ENCODE measurements around the gene LUM.
"Not testable (repeated sequence)": the region's sequence is repeated elsewhere in the genome, so short reads cannot be mapped to it uniquely, and the experiment has no call there.

Gene LUM

DNA sequence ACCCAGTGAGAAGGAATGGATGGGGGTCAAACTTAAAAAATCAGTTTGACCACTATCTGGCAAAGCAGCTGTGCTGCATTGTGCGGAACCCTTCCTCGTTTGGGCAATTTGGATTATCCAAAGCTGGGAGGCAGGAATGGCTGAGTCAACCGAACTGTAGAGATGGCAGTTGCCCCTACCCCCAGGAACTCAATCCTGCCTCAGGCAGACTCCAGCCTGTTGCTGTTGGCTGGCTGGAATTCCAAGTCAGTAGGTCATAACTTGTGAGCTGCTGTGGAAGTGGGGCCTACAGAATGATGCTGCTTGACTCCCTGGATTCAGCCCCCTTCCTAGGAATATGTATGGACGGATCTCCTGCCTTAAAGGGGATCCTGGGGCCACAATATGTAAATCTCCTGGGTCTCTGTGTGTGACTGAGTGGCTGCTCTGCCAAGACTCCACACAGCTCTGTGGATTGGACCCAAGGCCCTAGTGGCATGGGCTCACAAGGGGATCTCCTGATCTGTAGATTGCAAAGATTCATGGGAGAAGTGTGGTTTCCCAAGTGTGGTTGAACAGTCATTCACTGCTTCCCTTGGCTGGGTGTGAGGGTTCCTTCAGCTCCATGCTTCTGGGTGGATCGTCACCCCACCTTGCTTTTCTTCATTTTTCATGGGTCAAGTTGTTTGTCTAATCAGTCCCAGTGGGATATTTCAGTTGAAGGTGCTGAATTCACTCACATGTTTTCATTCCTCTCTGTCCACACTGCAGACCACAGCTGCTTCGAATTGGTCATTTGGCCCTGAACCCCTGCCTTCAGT, 19.2 kb downstream of the LUM start:
- DNase-seq, result no peak
- in situ Hi-C loops (cut with MboI; ENCODE audit: low pct_unique_long_range_greater_than_20kb, low sequenced_read_pairs), result no loop called here

DNA sequence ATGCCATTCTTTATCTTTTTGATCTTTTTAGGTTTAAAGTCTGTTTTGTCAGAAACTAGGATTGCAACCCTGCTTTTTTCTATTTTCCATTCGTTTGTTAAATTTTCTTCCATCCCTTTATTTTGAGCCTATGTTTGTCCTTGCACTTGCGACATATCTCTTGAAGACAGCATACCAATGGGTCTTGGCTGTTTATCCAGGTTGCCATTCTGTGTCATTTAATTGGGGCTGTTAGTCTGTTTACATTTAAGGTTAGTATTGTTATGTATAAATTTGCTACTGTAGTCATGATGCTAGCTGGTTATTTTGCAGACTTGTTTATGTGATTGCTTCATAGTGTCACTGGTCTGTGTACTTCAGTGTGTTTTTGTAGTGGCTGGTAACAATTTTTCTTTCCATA, 21.3 kb downstream of the LUM start:
- in situ Hi-C loops (cut with MboI; ENCODE audit: low pct_unique_long_range_greater_than_20kb, low sequenced_read_pairs); DNase-seq: not testable (repeated sequence)

DNA sequence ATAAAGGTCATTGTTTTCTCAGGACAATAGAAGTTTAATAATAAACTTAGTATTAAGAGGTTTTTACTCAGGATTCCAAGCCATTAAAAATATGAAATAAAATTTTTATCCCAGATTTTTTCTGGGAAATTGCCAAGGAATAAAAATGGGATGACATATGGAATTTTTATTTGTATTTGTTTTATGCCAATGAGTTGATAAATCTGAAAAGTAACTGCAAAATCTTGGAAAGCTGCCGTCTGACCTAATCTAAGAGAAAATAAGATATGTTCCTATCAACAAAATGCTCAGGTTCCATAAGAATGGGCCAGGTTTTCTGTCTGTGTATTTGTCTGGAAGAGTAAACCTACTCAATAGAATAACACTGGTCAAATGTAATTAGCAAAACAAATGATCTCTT, 31.3 kb downstream of the LUM start:
- DNase-seq, result no peak

DNA sequence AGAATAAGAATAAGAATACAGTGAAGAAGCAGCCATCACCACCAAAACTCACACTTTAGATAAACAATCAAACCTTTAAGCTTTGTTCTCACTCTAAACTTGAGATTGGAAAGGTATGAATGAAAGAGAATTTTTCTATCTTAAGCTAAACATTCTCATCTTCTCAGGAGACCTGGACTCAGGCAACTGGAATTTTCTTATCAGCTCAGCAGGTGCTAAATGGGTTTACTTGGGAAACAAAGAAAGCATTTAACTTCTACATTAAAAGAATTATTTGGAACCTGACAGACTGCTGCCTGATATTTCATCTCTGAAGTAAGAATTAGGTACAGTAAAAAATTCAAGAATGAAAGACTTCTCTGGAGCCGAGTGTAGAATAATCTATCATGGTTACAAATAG, 32.8 kb downstream of the LUM start:
- DNase-seq, result no peak

More for the DNA sequence above, 31.3 kb downstream of the LUM start:
- in situ Hi-C loops (cut with MboI; ENCODE audit: low pct_unique_long_range_greater_than_20kb, low sequenced_read_pairs), result no loop called here

DNA sequence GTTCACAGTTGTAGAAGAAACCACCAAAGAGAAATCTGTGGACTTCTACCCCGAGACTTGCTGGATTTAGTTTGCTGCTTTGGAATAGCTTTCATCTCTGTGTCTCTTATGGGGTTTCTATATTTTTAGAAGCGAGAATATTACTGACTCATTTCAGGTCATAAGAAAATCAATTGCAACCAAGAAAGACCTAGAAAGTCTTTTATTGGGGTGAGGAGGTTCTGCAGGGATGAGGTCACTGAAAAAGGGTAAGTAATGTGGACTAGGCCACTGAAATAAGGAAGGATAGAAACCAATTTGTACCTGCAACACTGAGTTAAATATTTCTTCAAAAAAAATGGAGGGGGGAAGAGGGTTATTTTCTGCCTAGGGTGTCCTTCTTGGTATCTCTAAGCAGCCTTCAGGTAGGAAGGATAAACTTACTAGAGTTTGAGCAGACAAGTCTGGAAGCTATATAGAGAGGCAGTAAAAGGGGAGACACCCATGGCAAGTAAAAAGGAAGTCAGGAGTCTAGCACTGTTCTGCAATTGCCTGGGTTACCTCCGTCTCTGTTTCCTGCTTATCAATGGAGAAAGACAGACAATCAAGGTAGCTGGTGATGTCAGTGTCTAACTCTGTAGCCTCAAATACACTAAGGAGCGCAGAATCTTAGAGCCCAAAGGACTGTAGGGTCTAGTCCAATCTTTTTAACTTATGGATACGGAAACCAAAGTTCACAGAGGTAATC, 33.9 kb downstream of the LUM start:
- DNase-seq, result no peak
- in situ Hi-C loops (cut with MboI; ENCODE audit: low pct_unique_long_range_greater_than_20kb, low sequenced_read_pairs), result no loop called here

More for the DNA sequence above, 32.8 kb downstream of the LUM start:
- in situ Hi-C loops (cut with MboI; ENCODE audit: low pct_unique_long_range_greater_than_20kb, low sequenced_read_pairs), result no loop called here

DNA sequence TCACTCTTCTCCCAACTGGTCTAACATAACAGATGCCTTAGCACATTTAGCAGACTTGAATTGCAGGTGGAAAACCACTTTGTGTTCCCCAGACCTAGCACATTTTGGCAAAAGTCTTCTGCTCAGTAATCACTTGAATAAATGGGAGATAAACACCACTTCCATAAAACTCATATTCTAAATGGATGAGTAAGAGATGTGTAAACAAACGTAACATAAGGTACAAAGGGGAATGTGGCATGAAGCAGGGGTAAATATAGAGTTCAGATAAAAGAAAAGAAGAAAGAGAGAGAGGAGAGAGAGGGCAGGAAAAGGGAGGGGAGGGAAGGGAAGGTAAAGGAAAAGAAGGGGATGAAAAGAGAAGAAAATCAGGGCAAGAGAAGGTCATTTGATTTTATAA, 36.4 kb downstream of the LUM start:
- in situ Hi-C loops (cut with MboI; ENCODE audit: low pct_unique_long_range_greater_than_20kb, low sequenced_read_pairs), result no loop called here
- DNase-seq, result no peak

DNA sequence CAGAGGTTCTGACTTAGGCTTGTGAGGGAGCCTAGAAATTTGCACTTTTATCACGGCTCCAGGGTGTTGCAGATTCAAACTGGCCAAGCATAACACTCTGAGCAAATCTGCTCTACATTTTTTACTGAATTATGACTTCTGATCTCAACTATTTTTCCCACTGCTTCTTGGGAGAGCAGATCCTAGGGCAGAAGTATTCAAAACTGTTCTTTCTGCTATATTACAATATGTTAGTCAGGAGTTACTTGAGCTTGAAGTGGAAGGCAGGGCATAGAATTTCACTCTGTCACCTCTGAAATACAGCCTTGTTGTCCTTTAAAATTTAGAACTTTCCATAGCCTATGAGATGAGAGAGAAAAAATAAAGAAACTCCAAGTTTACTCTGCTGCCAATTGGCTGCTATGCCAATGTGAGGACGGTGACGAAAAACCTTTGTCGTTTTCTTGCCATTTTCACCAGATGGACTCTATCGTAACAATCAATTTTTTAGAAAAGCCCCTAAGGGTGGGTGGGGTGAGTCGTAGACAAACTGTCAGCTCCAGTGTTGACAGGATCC, 37.1 kb downstream of the LUM start:
- no peak for DNase-seq
- in situ Hi-C loops (cut with MboI; ENCODE audit: low pct_unique_long_range_greater_than_20kb, low sequenced_read_pairs), result no loop called here

DNA sequence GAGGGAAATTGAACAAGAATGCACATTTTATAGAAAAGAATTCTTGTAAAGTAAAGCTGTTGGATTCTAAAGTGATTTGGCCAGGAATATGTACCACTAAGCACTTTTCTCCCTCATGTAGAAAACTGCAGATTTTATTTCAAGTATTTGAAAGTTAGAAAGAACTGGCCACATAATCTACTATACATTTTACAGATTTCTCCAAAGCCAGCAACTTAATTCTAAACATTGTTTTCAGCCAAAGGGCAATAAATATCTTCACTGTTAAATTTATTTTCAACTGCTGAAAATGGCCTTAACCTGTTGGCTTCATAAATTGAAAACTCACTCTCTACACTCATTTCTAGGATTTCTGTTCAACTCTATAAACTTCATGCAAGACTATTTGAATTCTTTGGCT, 37.9 kb downstream of the LUM start:
- no peak for DNase-seq
- in situ Hi-C loops (cut with MboI; ENCODE audit: low pct_unique_long_range_greater_than_20kb, low sequenced_read_pairs), result no loop called here

DNA sequence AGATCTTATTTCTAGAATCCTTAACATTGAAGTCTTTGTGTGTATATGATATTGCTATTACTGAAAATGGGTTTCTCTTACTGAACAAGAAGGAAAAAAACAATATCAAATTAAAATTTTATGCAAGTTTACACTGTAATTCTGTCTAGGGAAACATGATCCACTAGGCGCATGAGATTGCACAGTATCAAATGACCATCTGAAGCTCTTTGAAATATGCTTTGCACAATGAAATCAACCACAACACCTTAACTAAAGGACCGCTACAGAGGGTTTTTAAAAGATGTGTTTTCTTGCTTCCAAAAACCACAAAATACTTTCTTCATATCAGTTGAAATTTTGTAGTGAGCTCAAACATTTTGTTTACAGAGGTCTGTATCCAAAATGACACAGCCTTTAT, 38.4 kb downstream of the LUM start:
- no peak for DNase-seq
- in situ Hi-C loops (cut with MboI; ENCODE audit: low pct_unique_long_range_greater_than_20kb, low sequenced_read_pairs), result no loop called here

DNA sequence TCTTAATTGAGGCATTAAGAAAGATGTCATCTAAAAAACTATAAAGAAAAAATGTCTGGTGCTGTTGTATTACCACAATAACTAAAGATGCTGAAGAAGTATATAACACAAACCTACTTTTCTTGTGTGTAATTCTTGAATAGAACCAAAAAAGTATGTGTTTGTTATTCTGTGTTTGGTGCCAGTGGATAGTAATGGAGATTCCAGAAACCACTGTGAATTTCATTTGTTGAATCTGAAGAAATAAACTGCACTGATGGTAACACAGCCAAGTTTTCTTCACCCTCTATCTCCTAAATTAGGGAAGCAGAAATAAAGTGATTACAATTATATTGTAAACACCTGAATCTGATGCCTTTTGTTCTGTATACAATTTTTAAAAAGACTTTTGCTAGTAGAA, 40.4 kb downstream of the LUM start:
- no peak for DNase-seq
- in situ Hi-C loops (cut with MboI; ENCODE audit: low pct_unique_long_range_greater_than_20kb, low sequenced_read_pairs), result no loop called here

DNA sequence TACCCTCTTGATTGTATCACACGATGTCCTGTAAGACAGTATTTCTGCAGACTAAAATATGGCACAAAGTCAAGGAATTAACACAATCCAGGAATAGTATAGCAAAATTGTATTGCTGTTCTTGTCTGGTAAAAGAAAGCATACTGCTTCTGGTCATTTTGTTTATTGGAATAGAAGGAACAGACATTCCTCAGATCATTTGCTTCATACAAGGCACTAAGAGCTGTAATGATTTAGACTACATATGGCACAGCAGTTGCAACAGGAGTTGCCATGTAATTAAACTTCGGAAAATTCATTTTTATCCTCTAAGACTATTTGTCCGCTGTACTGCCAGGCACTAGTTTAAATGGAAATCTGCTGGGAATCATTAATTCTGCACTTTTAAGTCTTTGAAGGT, 45.9 kb downstream of the LUM start:
- no peak for DNase-seq
- in situ Hi-C loops (cut with MboI; ENCODE audit: low pct_unique_long_range_greater_than_20kb, low sequenced_read_pairs), result no loop called here

DNA sequence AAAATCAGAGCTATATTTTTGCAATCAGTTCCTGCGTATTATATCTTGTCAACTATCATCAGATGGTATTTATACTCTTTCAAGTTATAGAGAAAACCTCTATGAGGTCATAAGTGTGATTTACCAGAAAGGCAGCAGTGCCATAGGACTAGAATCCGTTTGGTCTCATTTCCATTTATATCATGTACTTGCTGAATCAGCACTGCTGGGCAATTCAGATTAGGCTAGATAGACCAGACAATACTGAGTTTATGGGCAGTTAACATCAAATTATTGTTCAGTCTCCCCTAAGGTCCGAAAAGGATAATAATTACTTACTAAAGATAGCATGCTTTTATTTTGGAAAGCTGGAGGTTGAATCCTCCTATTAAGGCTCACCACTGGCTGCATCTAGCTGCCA, 46.7 kb downstream of the LUM start:
- no peak for DNase-seq
- in situ Hi-C loops (cut with MboI; ENCODE audit: low pct_unique_long_range_greater_than_20kb, low sequenced_read_pairs), result no loop called here

DNA sequence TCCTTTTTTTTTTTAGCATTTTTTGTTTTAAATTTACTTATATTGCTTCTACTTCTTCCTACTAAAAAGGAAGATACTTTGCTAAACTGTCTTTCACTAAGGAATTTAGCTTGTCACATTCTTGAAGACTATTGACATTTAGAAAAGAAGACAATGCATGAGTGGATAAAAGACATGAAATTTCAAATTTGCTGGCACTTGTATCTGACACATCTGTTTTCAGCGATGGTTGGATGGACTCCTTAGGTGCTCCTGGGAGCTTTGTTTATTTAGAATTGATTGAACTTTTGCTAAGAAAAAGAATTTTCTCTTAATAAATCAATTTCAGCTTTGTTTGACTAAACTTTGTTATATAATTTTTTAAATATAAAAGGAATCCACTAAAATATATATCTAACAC, 50.2 kb downstream of the LUM start:
- DNase-seq, result no peak
- in situ Hi-C loops (cut with MboI; ENCODE audit: low pct_unique_long_range_greater_than_20kb, low sequenced_read_pairs), result no loop called here

DNA sequence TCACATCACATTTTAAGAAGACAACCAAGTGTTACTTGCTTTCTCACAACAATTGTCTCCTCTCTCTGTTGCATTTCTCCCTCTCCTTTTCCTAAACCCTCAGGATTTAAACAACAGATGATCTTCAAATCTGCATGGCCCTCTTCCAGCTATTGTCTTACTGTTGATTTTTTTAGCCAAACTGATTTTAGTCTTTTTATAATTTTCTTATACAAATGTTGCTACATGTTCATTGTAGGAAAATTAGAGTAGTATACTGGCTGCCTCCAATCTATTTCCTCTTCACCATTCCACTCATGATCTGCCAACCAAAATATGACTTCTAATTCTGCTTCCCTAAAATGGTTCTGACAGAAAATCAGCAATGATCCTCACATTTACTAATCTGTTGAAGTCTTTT, 52.1 kb downstream of the LUM start:
- in situ Hi-C loops (cut with MboI; ENCODE audit: low pct_unique_long_range_greater_than_20kb, low sequenced_read_pairs), result no loop called here
- no peak for DNase-seq

DNA sequence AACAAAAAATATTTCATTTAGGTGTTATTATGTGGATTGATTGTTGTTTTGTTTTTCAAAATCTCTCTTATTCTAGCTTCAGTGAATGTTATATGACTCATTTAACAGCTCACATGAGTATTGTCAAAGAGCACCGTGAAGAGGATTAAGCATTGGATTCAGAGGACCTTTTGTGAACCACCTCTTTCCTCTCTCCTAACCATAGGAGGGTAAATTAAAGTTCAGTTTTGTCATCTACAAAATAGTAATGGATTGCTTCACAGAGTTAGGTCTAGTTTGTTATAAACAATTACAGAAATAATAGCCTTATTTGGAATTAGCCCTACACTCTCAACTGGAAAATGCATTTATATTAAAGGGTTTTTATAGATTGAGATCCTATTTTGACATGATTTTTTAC, 52.5 kb downstream of the LUM start:
- no peak for DNase-seq
- in situ Hi-C loops (cut with MboI; ENCODE audit: low pct_unique_long_range_greater_than_20kb, low sequenced_read_pairs), result no loop called here

DNA sequence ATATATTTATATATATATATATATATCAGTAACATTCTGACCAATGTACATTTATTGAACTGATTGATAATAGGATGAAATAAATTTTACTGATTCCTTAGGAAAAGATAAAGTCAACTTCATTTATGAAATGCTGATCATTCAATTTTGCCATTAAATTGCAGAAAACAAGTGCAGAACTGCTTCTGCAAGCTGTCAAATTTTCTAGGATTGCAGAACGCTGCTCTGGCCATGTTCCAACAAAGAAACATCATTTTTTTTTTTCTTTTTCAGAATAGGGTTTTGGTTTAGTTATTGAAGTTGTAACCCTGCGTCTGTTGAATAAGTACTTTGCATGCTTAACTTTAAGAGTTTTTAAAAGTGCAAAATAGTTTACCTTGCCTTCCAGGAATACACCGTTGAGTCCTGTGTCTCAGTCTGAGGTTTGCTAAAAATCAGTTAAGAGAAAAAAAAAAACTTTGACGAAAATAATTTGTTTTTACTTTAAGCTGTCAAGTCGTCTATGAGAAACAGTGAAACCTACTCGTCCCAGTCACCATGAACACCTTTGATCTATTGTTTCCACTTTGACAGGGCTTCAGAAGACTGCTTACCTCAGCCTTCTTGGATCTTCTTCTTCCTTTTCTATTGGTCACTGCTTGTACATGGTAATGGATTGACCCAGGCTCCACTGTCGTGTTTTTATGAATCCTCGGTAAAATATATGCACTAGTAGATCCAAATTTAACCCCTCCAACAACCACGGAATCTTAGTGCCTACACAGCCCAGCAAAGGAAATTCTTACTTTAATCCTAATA, 53.7 kb downstream of the LUM start, which contains the start of gene KERA:
Gene KERA (minus strand): TSS at position 657 of the 798 bp plus-strand sequence. CDS start 1,743 bp downstream, outside the sequence.
- in situ Hi-C loops (cut with MboI; ENCODE audit: low pct_unique_long_range_greater_than_20kb, low sequenced_read_pairs), result no loop called here
- no peak for DNase-seq

DNA sequence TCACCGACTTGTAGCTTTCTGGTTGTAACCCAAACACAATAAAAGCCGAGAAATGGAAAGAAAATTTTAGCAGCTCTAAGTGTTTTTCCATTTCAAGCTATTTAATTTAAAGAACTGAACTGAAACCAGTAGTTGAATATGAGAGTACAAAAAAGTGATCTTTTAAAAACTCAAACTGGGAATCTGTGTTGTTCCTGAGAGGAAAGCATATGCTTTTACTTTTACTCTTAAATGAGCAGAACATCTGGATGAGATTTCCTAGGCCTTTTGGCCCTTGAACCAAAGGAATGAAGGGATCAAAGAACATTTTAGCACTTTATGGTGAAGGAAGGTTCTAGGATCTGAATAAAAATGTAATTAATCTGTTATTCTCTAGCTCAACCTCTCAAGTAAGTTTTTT, 54.8 kb downstream of the LUM start:
- DNase-seq, result no peak
- in situ Hi-C loops (cut with MboI; ENCODE audit: low pct_unique_long_range_greater_than_20kb, low sequenced_read_pairs), result no loop called here

DNA sequence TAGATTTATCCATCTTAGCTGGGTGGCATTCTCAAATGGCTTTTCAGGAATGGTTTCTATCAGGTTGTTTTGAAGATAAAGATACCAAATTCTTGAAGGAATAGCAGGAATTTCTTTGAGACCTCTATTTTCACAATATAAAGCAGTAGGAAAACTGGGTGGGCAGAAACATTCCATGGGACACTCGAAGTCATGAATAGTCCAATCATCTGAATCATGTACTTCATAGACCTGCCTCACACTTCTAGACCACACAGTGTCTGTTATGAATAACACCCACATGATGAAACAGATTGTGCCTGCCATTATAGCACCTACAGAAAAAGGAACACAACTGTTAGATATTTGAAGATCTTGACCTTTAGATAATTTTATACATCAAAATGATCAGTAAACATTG, 55.3 kb downstream of the LUM start:
- in situ Hi-C loops (cut with MboI; ENCODE audit: low pct_unique_long_range_greater_than_20kb, low sequenced_read_pairs), result no loop called here
- no peak for DNase-seq

DNA sequence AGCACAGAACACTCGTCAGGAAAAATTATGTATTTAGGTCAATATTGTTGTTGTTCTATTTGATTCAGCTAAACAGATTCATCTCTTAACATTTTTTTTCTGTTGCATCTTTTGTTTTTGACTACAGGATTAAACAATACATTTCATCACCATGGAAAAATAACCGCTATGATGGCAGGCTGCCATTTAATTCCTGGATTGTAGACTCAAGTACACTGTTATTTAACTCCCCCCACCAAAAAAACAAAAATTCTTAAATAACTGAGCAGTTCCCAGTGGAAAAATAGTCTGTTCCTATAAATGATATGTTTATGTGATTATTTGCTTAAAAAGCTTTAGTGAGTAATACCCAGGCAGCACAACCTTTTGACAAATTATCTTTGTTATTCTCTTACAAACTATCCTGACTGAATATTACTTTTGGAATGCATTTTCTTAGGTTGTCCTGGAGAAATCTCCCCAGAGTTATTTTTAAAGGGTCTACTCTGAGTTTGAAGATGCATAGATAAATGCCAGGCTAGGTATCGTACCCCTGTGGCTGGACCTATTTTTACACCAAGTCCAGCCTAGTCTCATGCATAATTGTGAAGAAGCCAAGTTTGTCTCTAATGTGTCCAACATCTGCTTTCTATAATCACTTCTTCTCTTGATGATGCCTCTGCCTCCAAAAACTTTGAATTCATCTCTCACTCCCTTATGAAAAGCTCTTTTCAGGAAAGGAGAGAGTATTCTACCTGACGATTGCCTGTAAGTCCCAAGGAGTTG, 57.2 kb downstream of the LUM start:
- in situ Hi-C loops (cut with MboI; ENCODE audit: low pct_unique_long_range_greater_than_20kb, low sequenced_read_pairs), result no loop called here
- DNase-seq, result no peak

Data from KBM-7 (cell line).